ENCODE results near the gene SERPINH1.
A peak's percentile ranks its signal among the peaks of the same experiment; 100 is the strongest.

GRCh38 chr11:75536786-75537641 lies 25.0 kb upstream of the SERPINH1 start:
- TF ChIP-seq CTCF (conservative IDR thresholded peaks at IDR 0.05; ENCODE audit: low read depth, low read length) (peak; percentile 39; the same call in 1 of the 2 replicates), EZH2 (IDR thresholded peaks at IDR 0.05; ENCODE audit: low read length, unreplicated experiment) (no peak), EZH2phosphoT487 (IDR thresholded peaks at IDR 0.05; ENCODE audit: borderline replicate concordance, low read length) (no peak)
